Measurements from ENCODE around the gene SAMD8. TPM values are rescaled to one million over a fixed set of nuclear protein-coding genes. Genes with fewer than 3 reads are reported as not detected.
A peak's percentile ranks its signal among the peaks of the same experiment; 100 is the strongest.
"Not testable (repeated sequence)": the region's sequence is repeated elsewhere in the genome, so short reads cannot be mapped to it uniquely, and the experiment has no call there.

SAMD8 gene
- total and polyA plus RNA-seq, 2 experiments from 2014 or later: 10.7 to 29.2 TPM

- H3K79me2 ChIP-seq: no peaks in the 10 kb centered on the region
- H3K4me3 ChIP-seq: no peak overlapping the region
- H3K9me2 ChIP-seq (replicated peaks; ENCODE audit: insufficient read depth): no peaks in the 10 kb centered on the region
- H3K4me1 ChIP-seq (ENCODE audit: insufficient read depth): no peaks in the 10 kb centered on the region
- no peaks in the 10 kb centered on the region for H3K36me3 ChIP-seq (replicated peaks; ENCODE audit: insufficient read depth, low read depth)
- H3K27me3 ChIP-seq: no peaks in the 10 kb centered on the region
- no peaks in the 10 kb centered on the region for H3K9me3 ChIP-seq (ENCODE audit: low read depth)
- H4K20me1 ChIP-seq (ENCODE audit: insufficient read depth, poor library complexity, severe bottlenecking): no peaks in the 10 kb centered on the region
- peak; percentile 72 for DNase-seq (ENCODE audit: low spot score)
- no peak overlapping the region for H3K4me2 ChIP-seq
- no peak overlapping the region for H2AFZ ChIP-seq
- WGBS (ENCODE audit: low lambda C conversion rate, missing lambda C conversion rate): 85% methylated on average over 9 of the region's 9 CpGs
- peak overlapping the region; percentile 83 for H3K27ac ChIP-seq
- TF ChIP-seq EZH2phosphoT487 (IDR thresholded peaks at IDR 0.05; ENCODE audit: low read depth, severe bottlenecking, unreplicated experiment) (no peak), EZH2 (IDR thresholded peaks at IDR 0.05; ENCODE audit: borderline replicate concordance) (no peak), CTCF (IDR thresholded peaks at IDR 0.05; ENCODE audit: poor library complexity) (no peak)
These were observed 90.4 kb downstream of the SAMD8 start for GRCh38 chr10:75201793-75202307.

- Histone ChIP-seq H3K36me3 (replicated peaks; ENCODE audit: insufficient read depth, low read depth) (no peaks in the 10 kb centered on the region), H3K4me1 (ENCODE audit: insufficient read depth) (no peaks in the 10 kb centered on the region), H3K4me3 (no peak overlapping the region), H3K4me2 (no peak overlapping the region), H4K20me1 (ENCODE audit: insufficient read depth, poor library complexity, severe bottlenecking) (no peaks in the 10 kb centered on the region), H3K79me2 (no peaks in the 10 kb centered on the region), H3K27me3 (no peaks in the 10 kb centered on the region), H2AFZ (no peak overlapping the region), H3K27ac (peak overlapping the region; percentile 83), H3K9me2 (replicated peaks; ENCODE audit: insufficient read depth) (no peaks in the 10 kb centered on the region), H3K9me3 (ENCODE audit: low read depth) (no peaks in the 10 kb centered on the region)
- TF ChIP-seq CTCF (IDR thresholded peaks at IDR 0.05; ENCODE audit: poor library complexity): no peak
- TF ChIP-seq EZH2phosphoT487 (IDR thresholded peaks at IDR 0.05; ENCODE audit: low read depth, severe bottlenecking, unreplicated experiment): no peak
- TF ChIP-seq EZH2 (IDR thresholded peaks at IDR 0.05; ENCODE audit: borderline replicate concordance): no peak
- peak; percentile 32 for DNase-seq (ENCODE audit: low spot score)
- 95% methylated on average over 1 of the region's 1 CpG for WGBS (ENCODE audit: low lambda C conversion rate, missing lambda C conversion rate)
These were observed 91.0 kb downstream of the SAMD8 start for GRCh38 chr10:75202321-75203045.

GRCh38 chr10:75203046-75203620 lies 91.7 kb downstream of the SAMD8 start:
- not testable (repeated sequence) for H3K9me2 ChIP-seq (replicated peaks; ENCODE audit: insufficient read depth); H2AFZ ChIP-seq; DNase-seq (ENCODE audit: low spot score); H3K79me2 ChIP-seq; H4K20me1 ChIP-seq (ENCODE audit: insufficient read depth, poor library complexity, severe bottlenecking); H3K4me2 ChIP-seq; H3K9me3 ChIP-seq (ENCODE audit: low read depth); H3K27me3 ChIP-seq; H3K4me1 ChIP-seq (ENCODE audit: insufficient read depth); H3K4me3 ChIP-seq; H3K36me3 ChIP-seq (replicated peaks; ENCODE audit: insufficient read depth, low read depth)
- H3K27ac ChIP-seq: peak overlapping the region; percentile 83
- 93% methylated on average over 11 of the region's 11 CpGs for WGBS (ENCODE audit: low lambda C conversion rate, missing lambda C conversion rate)

GRCh38 chr10:75203724-75204123 lies 92.3 kb downstream of the SAMD8 start:
- no peak overlapping the region for H2AFZ ChIP-seq
- no peaks in the 10 kb centered on the region for H3K9me3 ChIP-seq (ENCODE audit: low read depth)
- no peak overlapping the region for H3K4me2 ChIP-seq
- no peak for DNase-seq (ENCODE audit: low spot score)
- no peaks in the 10 kb centered on the region for H3K79me2 ChIP-seq
- 91% methylated on average over 5 of the region's 5 CpGs for WGBS (ENCODE audit: low lambda C conversion rate, missing lambda C conversion rate)
- no peaks in the 10 kb centered on the region for H4K20me1 ChIP-seq (ENCODE audit: insufficient read depth, poor library complexity, severe bottlenecking)
- no peaks in the 10 kb centered on the region for H3K27me3 ChIP-seq
- no peaks in the 10 kb centered on the region for H3K9me2 ChIP-seq (replicated peaks; ENCODE audit: insufficient read depth)
- no peak overlapping the region for H3K27ac ChIP-seq
- H3K4me1 ChIP-seq (ENCODE audit: insufficient read depth): no peaks in the 10 kb centered on the region
- no peaks in the 10 kb centered on the region for H3K36me3 ChIP-seq (replicated peaks; ENCODE audit: insufficient read depth, low read depth)
- TF ChIP-seq CTCF (IDR thresholded peaks at IDR 0.05; ENCODE audit: poor library complexity) (no peak), EZH2 (IDR thresholded peaks at IDR 0.05; ENCODE audit: borderline replicate concordance) (no peak), EZH2phosphoT487 (IDR thresholded peaks at IDR 0.05; ENCODE audit: low read depth, severe bottlenecking, unreplicated experiment) (no peak)
- H3K4me3 ChIP-seq: no peak overlapping the region
